ENCODE measurements around the gene TNNT2. TPM values are rescaled to one million over a fixed set of nuclear protein-coding genes. Genes with fewer than 3 reads are reported as not detected.
A peak's percentile ranks its signal among the peaks of the same experiment; 100 is the strongest.

TNNT2 gene
- total RNA-seq, 1 experiment from 2014 or later: 0.90 TPM

DNA sequence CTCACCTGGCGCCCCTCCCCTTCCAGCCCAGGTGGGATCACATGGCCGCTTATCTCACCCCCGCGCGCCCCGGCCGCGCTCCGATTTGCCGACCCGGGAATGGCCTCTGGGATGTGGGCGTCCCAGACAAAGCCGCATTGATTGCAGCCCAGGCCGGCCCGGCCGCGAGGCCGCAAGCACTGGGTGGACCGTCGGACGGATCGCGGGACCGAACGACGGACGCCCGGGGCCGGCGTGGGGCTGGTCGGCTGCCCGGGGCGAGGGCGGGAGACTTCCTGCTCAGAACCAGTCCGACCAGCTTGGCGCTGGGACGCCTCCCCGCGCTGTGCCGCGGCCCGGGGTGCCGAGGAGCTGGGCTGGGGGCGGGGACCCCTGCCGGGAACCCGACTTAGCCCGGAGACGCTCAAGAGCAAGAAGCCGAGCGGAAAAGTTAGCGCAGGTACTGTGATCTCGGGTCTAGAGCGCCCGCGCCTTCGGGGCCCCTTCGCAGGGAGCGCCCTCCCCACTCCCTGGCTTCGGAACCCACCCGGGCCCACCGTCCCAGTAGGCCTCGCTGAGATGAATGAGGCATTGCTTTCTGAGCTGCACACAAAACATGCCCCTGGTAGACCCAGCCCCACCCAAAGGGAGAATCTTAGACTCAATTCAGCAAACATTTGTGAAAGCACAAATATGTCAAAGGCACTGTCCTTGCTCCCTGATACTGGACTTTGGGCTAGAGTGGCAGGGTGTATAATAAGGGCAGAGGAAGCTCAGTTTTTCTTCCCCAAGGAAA lies 22.1 kb upstream of the TNNT2 start:
- intact Hi-C loops (cut with micrococcal nuclease; ENCODE audit: unreplicated experiment): no loop called here
- no peak overlapping the region for H3K27ac ChIP-seq (ENCODE audit: low read depth, low read length, poor library complexity, severe bottlenecking)
- no peaks in the 10 kb centered on the region for H3K4me1 ChIP-seq (ENCODE audit: insufficient read depth, low read length, poor library complexity, severe bottlenecking)
- H3K4me3 ChIP-seq (ENCODE audit: low read depth, low read length, poor library complexity, severe bottlenecking): no peak overlapping the region
- DNase-seq (ENCODE audit: low spot score): no peak
- no peaks in the 10 kb centered on the region for H3K9me3 ChIP-seq (ENCODE audit: low read depth, low read length, poor library complexity, severe bottlenecking)
- BruUV-seq (replicated peaks): no TSS peak
- H3K27me3 ChIP-seq (replicated peaks; ENCODE audit: insufficient read depth, low read depth, low read length, poor library complexity): peaks cover 16% of the 10 kb centered on the region
- ChIA-PET POLR2A (ENCODE audit: low non-redundant PET) (no interaction called here), CTCF (no interaction called here)
- no peaks in the 10 kb centered on the region for H3K36me3 ChIP-seq (ENCODE audit: insufficient read depth, low read length, poor library complexity, severe bottlenecking)
- TF ChIP-seq EZH2 (IDR thresholded peaks at IDR 0.05; ENCODE audit: borderline replicate concordance, low read depth, low read length, poor library complexity, severe bottlenecking): peak; percentile 57
- TF ChIP-seq, protein P1, sequence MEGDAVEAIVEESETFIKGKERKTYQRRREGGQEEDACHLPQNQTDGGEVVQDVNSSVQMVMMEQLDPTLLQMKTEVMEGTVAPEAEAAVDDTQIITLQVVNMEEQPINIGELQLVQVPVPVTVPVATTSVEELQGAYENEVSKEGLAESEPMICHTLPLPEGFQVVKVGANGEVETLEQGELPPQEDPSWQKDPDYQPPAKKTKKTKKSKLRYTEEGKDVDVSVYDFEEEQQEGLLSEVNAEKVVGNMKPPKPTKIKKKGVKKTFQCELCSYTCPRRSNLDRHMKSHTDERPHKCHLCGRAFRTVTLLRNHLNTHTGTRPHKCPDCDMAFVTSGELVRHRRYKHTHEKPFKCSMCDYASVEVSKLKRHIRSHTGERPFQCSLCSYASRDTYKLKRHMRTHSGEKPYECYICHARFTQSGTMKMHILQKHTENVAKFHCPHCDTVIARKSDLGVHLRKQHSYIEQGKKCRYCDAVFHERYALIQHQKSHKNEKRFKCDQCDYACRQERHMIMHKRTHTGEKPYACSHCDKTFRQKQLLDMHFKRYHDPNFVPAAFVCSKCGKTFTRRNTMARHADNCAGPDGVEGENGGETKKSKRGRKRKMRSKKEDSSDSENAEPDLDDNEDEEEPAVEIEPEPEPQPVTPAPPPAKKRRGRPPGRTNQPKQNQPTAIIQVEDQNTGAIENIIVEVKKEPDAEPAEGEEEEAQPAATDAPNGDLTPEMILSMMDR (conservative IDR thresholded peaks at IDR 0.05; ENCODE audit: low read depth, low read length): no peak

DNA sequence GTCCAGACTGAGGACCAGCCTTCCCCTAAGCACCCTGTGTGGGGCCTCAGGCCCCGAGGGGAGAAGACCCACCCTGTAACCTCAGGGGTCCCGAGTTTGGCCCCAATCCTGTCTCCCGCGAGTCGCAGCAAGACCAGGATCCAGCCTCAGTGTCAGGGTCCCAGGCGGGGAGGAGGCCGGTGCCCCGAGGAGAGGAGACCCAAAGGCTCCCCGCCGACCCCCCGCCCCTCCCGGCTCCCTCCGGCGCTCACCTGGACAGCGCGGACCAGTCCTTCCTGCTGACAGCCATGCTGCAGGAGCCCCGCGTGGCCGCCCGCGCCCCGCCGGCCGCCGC lies 21.5 kb upstream of the TNNT2 start, which contains the start of gene LAD1:
Gene LAD1, minus strand, starts transcription at position 307 of the 334 bp plus-strand sequence. Its CDS starts 18 bp downstream, at position 289.
- Histone ChIP-seq H3K9me3 (ENCODE audit: low read depth, low read length, poor library complexity, severe bottlenecking) (no peaks in the 10 kb centered on the region), H3K4me3 (ENCODE audit: low read depth, low read length, poor library complexity, severe bottlenecking) (no peak within 1 kb of the TSS), H3K4me1 (ENCODE audit: insufficient read depth, low read length, poor library complexity, severe bottlenecking) (no peaks in the 10 kb centered on the region), H3K36me3 (ENCODE audit: insufficient read depth, low read length, poor library complexity, severe bottlenecking) (no peaks in the 10 kb centered on the region), H3K27me3 (replicated peaks; ENCODE audit: insufficient read depth, low read depth, low read length, poor library complexity) (peaks cover 16% of the 10 kb centered on the region), H3K27ac (ENCODE audit: low read depth, low read length, poor library complexity, severe bottlenecking) (no peak within 1 kb of the TSS)
- ChIA-PET POLR2A (ENCODE audit: low non-redundant PET) (no interaction called here), CTCF (no interaction called here)
- intact Hi-C loops (cut with micrococcal nuclease; ENCODE audit: unreplicated experiment): no loop called here
- DNase-seq (ENCODE audit: low spot score): no peak
- BruUV-seq (replicated peaks): no TSS peak
- no peak for TF ChIP-seq EZH2 (IDR thresholded peaks at IDR 0.05; ENCODE audit: borderline replicate concordance, low read depth, low read length, poor library complexity, severe bottlenecking)
- TF ChIP-seq, protein P1 (conservative IDR thresholded peaks at IDR 0.05; ENCODE audit: low read depth, low read length): no peak

DNA sequence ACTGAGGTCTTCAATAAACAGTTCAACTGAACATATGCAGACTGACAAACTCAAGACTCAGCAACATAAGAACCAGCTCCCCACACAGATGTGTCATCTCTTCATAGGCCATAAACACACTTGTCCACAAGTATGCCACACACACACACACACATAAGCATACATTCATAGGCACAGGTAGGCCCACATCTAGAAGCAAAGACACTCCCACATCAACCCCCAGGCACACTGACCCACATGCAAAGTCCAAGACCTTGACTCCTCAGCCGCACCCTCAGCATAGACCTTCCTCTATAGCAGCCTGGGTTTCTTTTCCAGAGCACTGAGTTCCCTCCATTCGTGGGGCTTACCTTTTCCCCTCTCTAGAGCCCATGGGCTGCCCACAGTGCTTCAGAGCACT lies 20.2 kb upstream of the TNNT2 start:
- Histone ChIP-seq H3K4me3 (ENCODE audit: low read depth, low read length, poor library complexity, severe bottlenecking) (no peak overlapping the region), H3K4me1 (ENCODE audit: insufficient read depth, low read length, poor library complexity, severe bottlenecking) (no peaks in the 10 kb centered on the region), H3K27me3 (replicated peaks; ENCODE audit: insufficient read depth, low read depth, low read length, poor library complexity) (peaks cover 16% of the 10 kb centered on the region), H3K27ac (ENCODE audit: low read depth, low read length, poor library complexity, severe bottlenecking) (no peak overlapping the region), H3K36me3 (ENCODE audit: insufficient read depth, low read length, poor library complexity, severe bottlenecking) (no peaks in the 10 kb centered on the region), H3K9me3 (ENCODE audit: low read depth, low read length, poor library complexity, severe bottlenecking) (no peaks in the 10 kb centered on the region)
- TF ChIP-seq, protein P1 (conservative IDR thresholded peaks at IDR 0.05; ENCODE audit: low read depth, low read length): no peak
- TF ChIP-seq EZH2 (IDR thresholded peaks at IDR 0.05; ENCODE audit: borderline replicate concordance, low read depth, low read length, poor library complexity, severe bottlenecking): no peak
- ChIA-PET CTCF (no interaction called here), POLR2A (ENCODE audit: low non-redundant PET) (no interaction called here)
- no peak for DNase-seq (ENCODE audit: low spot score)
- intact Hi-C loops (cut with micrococcal nuclease; ENCODE audit: unreplicated experiment): no loop called here
- BruUV-seq (replicated peaks): no TSS peak

All from A673 (cell line).